Suprapubic skin (tissue), 4 donors: ENCODE measurements around the gene BTBD2. TPM values are rescaled to one million over a fixed set of nuclear protein-coding genes. Genes with fewer than 3 reads are reported as not detected.
"Not testable (repeated sequence)": the region's sequence is repeated elsewhere in the genome, so short reads cannot be mapped to it uniquely, and the experiment has no call there.

ENCODE experiments used
- DNase-seq, 2 donors: peaks; one replicate each; pipeline ENCODE4 v3.0.0-alpha.2; 2019; ENCODE audit warnings: low spot score in 2 of 2
- H3K27ac ChIP-seq: fragments of 200-600 bp; sonication (generic); one replicate; pipeline ENCODE4 v1.5.1; 2019
- H3K27me3 ChIP-seq: fragments of 200-600 bp; sonication (generic); one replicate; pipeline ENCODE4 v1.5.1; 2019
- H3K36me3 ChIP-seq: fragments of 200-600 bp; sonication (generic); one replicate; pipeline ENCODE4 v1.5.1; 2019
- H3K4me1 ChIP-seq: fragments of 200-600 bp; sonication (generic); one replicate; pipeline ENCODE4 v1.5.1; 2019
- H3K4me3 ChIP-seq: fragments of 200-600 bp; sonication (generic); one replicate; pipeline ENCODE4 v1.5.1; 2019; ENCODE audit warnings: mild to moderate bottlenecking
- H3K9me3 ChIP-seq: fragments of 200-600 bp; sonication (generic); one replicate; pipeline ENCODE4 v1.5.1; 2019
- EP300 ChIP-seq: sonication (generic); formaldehyde crosslinking; IDR thresholded peaks from one replicate; pipeline ENCODE4 v1.6.1; 2017; ENCODE audit warnings: antibody characterized with exemption
- POLR2A ChIP-seq, 2 donors: fragments of 450-650 bp; IDR thresholded peaks; one replicate each; pipeline ENCODE4 v1.6.1; 2017; ENCODE audit warnings: antibody characterized with exemption in 2 of 2, mild to moderate bottlenecking in 2 of 2, moderate library complexity in 2 of 2
- POLR2AphosphoS5 ChIP-seq, 3 donors: sonication (generic); formaldehyde crosslinking; IDR thresholded peaks; one replicate each; pipeline ENCODE4 v1.6.1; 2017; ENCODE audit warnings: antibody characterized with exemption in 3 of 3
- WGBS: methylation state at CpG from one replicate; pipeline ENCODE4 v1.1.5; 2018; 5-methylcytosine and 5-hydroxymethylcytosine counted together
- total RNA-seq, 4 donors: library from RNA; depleted of rRNA; stranded (reverse); fragments of >200 nt; gene quantifications; one replicate each; pipeline ENCODE4 v1.1.0, GENCODE V29; 2016
- TF ChIP-seq, protein P1 (sequence below), 2 donors: fragments of 200-600 bp in 1 of 2; fragments of 450-650 bp in 1 of 2; sonication (generic) in 1 of 2; IDR thresholded peaks; one replicate each; pipeline ENCODE4 v1.5.1; 2016 to 2019; ENCODE audit warnings: antibody characterized with exemption in 2 of 2, mild to moderate bottlenecking in 1 of 2, moderate library complexity in 1 of 2

The BTBD2 gene
- total RNA-seq, 4 donors from 2014 or later, result 83.0 to 101 (median 90.3) TPM

- DNase-seq, result peak in 1 of 2 donors; percentile 67
- Histone ChIP-seq H3K4me1 (no peaks in the 10 kb centered on the region), H3K4me3 (no peak overlapping the region), H3K9me3 (no peaks in the 10 kb centered on the region), H3K27me3 (no peaks in the 10 kb centered on the region), H3K27ac (no peak overlapping the region), H3K36me3 (peaks cover 83% of the 10 kb centered on the region)
- TF ChIP-seq EP300 (no peak), POLR2AphosphoS5 (IDR thresholded peaks at IDR 0.05) (no peak), POLR2A (IDR thresholded peaks at IDR 0.05) (no peak)
- TF ChIP-seq, protein P1, sequence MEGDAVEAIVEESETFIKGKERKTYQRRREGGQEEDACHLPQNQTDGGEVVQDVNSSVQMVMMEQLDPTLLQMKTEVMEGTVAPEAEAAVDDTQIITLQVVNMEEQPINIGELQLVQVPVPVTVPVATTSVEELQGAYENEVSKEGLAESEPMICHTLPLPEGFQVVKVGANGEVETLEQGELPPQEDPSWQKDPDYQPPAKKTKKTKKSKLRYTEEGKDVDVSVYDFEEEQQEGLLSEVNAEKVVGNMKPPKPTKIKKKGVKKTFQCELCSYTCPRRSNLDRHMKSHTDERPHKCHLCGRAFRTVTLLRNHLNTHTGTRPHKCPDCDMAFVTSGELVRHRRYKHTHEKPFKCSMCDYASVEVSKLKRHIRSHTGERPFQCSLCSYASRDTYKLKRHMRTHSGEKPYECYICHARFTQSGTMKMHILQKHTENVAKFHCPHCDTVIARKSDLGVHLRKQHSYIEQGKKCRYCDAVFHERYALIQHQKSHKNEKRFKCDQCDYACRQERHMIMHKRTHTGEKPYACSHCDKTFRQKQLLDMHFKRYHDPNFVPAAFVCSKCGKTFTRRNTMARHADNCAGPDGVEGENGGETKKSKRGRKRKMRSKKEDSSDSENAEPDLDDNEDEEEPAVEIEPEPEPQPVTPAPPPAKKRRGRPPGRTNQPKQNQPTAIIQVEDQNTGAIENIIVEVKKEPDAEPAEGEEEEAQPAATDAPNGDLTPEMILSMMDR (IDR thresholded peaks at IDR 0.05), result no peak
- 80% methylated on average over 25 of the region's 30 CpGs for WGBS
These were observed 24.2 kb downstream of the BTBD2 start for GRCh38 chr19:1991018-1991913.

GRCh38 chr19:1990230-1991017 lies 25.1 kb downstream of the BTBD2 start:
- peaks cover 85% of the 10 kb centered on the region for H3K36me3 ChIP-seq
- WGBS, result 98% methylated on average over 20 of the region's 34 CpGs

DNA sequence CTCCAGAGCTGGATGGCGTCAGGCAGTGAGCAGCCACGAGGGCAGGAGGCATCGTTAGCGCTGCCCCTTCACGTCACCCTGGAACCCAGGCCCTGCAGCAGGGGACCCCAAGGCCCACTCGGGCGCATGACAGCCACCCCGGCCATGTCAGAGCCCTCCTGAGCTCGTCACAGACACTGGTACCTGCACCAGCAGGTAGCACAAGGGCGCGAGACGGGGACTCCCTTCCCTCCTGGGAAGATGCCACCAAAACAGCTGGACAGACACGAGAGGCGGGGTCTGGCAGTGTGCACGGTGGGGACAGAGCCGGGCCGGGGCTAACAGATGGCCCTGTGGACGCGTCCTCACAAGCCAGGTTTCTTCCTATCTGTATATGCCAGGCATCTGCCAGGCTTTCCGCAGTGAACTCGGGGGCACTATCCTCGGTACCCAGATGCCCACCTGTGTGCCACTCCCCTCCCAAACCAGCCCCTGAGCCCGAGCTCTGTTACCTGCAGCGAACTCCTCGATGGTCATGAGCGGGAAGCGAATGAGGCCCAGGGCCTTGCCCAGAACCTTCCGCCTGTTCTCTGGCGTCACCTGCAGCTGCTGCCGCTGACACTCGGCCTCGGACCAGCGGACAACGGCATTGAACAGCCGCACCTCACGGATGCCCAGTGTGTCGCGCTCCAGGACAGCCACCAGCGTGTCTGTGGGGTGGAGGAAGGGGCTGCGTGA lies 25.8 kb downstream of the BTBD2 start:
- H3K27ac ChIP-seq, result no peak overlapping the region
- no peaks in the 10 kb centered on the region for H3K9me3 ChIP-seq
- no peaks in the 10 kb centered on the region for H3K4me1 ChIP-seq
- TF ChIP-seq, protein P1 (IDR thresholded peaks at IDR 0.05), result no peak
- H3K27me3 ChIP-seq, result no peaks in the 10 kb centered on the region
- H3K4me3 ChIP-seq, result no peak overlapping the region
- peaks cover 88% of the 10 kb centered on the region for H3K36me3 ChIP-seq
- DNase-seq, result peak in 1 of 2 donors; percentile 76
- 97% methylated on average over 18 of the region's 40 CpGs for WGBS

More at GRCh38 chr19:1990230-1991017, 25.1 kb downstream of the BTBD2 start:
- Histone ChIP-seq H3K9me3 (no peaks in the 10 kb centered on the region), H3K27ac (no peak overlapping the region), H3K27me3 (no peaks in the 10 kb centered on the region), H3K4me3 (no peak overlapping the region), H3K4me1 (no peaks in the 10 kb centered on the region)
- TF ChIP-seq, protein P1 (IDR thresholded peaks at IDR 0.05), result no peak
- no peak for TF ChIP-seq EP300
- TF ChIP-seq POLR2A (IDR thresholded peaks at IDR 0.05), result no peak
- TF ChIP-seq POLR2AphosphoS5 (IDR thresholded peaks at IDR 0.05), result no peak
- DNase-seq, result peak in 1 of 2 donors; percentile 71

GRCh38 chr19:1988464-1988863 lies 27.1 kb downstream of the BTBD2 start:
- H3K4me1 ChIP-seq, H3K9me3 ChIP-seq, H3K27me3 ChIP-seq, H3K27ac ChIP-seq, H3K4me3 ChIP-seq, DNase-seq: not testable (repeated sequence)
- H3K36me3 ChIP-seq, result peaks cover 91% of the 10 kb centered on the region
- WGBS, result 87% methylated on average over 10 of the region's 10 CpGs

DNA sequence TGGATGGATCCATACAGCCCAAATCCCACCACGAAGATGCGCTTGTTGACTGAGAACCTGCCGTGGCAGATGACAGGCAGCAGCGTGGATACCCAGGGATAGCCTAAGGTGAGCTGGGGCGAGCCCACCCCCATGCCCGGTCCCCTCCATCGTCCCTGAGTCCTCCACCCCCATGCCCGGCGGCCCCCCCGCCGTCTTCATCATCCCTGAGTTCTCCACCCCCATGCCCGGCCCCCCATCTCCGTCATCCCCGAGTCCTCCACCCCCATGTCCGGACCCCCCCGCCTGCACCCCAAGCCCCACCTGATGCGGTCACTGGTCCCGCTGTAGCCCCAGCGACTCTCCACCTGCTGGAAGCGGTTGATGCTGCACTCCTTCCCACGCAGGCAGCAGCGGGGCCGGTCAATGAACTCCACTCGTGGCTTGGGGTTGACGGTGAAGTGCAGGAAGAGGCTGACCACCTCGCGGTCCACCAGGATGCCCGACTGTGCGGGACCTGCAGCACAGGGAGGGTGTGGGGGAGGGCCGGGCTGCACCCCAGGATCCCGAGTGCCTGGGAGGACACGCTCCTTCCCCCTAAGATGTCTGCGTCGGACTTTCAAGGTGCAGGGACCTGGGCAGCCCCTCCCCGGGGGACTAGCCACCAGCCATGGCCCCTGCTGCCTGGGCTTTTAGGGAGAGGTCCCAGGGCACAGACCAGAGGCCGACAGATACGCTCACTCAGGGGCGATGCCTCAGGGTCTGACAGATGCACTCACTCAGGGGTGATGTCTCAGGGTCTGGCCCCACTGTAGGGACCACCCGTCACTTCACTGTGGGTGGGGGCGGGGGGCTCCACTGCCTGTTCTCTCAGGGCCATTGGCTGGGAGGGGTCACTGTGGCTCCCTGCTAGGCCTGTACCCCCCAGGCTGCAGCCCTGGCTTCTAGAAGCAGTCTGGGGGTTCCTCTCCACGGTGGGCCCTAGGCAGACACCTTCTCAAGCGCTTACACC lies 28.0 kb downstream of the BTBD2 start:
- Histone ChIP-seq H3K4me3 (no peak overlapping the region), H3K27ac (no peak overlapping the region), H3K4me1 (no peaks in the 10 kb centered on the region), H3K36me3 (peaks cover 86% of the 10 kb centered on the region), H3K27me3 (no peaks in the 10 kb centered on the region), H3K9me3 (no peaks in the 10 kb centered on the region)
- TF ChIP-seq, protein P1 (IDR thresholded peaks at IDR 0.05), result no peak
- TF ChIP-seq EP300, result no peak
- TF ChIP-seq POLR2AphosphoS5 (IDR thresholded peaks at IDR 0.05), result no peak
- TF ChIP-seq POLR2A (IDR thresholded peaks at IDR 0.05), result no peak
- DNase-seq, result no peak
- 67% methylated on average over 3 of the region's 42 CpGs for WGBS
